GM12878 (cell line): ENCODE results near the gene ADGRG1. TPM values are rescaled to one million over a fixed set of nuclear protein-coding genes. Genes with fewer than 3 reads are reported as not detected.

Experiments used
- ATAC-seq: fragments of 200-7000 bp; cut with Tn5 transposase; 3 replicates; pipeline ENCODE4 v1.9.1; 2020; ENCODE audit warnings: mild to moderate bottlenecking, moderate library complexity
- BruUV-seq: library from RNA; stranded (reverse); fragments of 400-500 nt; replicated peaks from 2 replicates; lab custom pipeline; 2021; lab: Mats Ljungman, UMichigan
- CTCF ChIA-PET: fragments of 300-600 bp; sonication (Branson Sonifier 250); formaldehyde crosslinking; extraction: SDS; loops from one replicate; lab custom pipeline; 2021; ENCODE audit warnings: inconsistent platforms; lab: Yijun Ruan, JAX
- POLR2A ChIA-PET: fragments of 350-600 bp; formaldehyde crosslinking; extraction: SDS; loops from one replicate; lab custom pipeline; 2021; ENCODE audit warnings: inconsistent platforms; lab: Charles Lee
- RAD21 ChIA-PET: fragments of 300-600 bp; sonication (Branson Sonifier 250); formaldehyde crosslinking; loops from one replicate; lab custom pipeline; 2023; ENCODE audit warnings: antibody characterized with exemption; ENCODE audit not compliant: unreplicated experiment; lab: Charles Lee
- SMC1A ChIA-PET: fragments of 300-600 bp; sonication (Branson Sonifier 250); formaldehyde crosslinking; loops from one replicate; lab custom pipeline; 2023; ENCODE audit not compliant: unreplicated experiment, uncharacterized antibody; lab: Charles Lee
- DNase-seq: peaks from one replicate; pipeline ENCODE4 v3.0.0-alpha.2; 2011; ENCODE audit warnings: low read depth, low spot score
- FAIRE-seq: peaks from 3 replicates; lab custom pipeline; 2011; peaks lifted over from hg19 to GRCh38; lab: Jason Lieb, UNC
- H2AFZ ChIP-seq: 2 replicates; pipeline ENCODE4 v1.6.0; 2011; ENCODE audit warnings: low read depth, low read length, control low read depth; ENCODE audit not compliant: control insufficient read depth
- H3K27ac ChIP-seq: 2 replicates; pipeline ENCODE4 v1.5.1; 2011; ENCODE audit warnings: control low read depth; ENCODE audit not compliant: control insufficient read depth, insufficient read depth
- H3K27me3 ChIP-seq, 2 experiments: replicated peaks in 1 of 2; 2 replicates each; pipeline versions ENCODE4 v1.6.0 to v1.6.1; 2011; ENCODE audit warnings: low read length in 1 of 2; ENCODE audit not compliant: control insufficient read depth in 2 of 2, insufficient read depth in 2 of 2
- H3K36me3 ChIP-seq, 2 experiments: 2 replicates each; pipeline ENCODE4 v1.5.1; 2011; ENCODE audit warnings: low read length in 1 of 2; ENCODE audit not compliant: control insufficient read depth in 2 of 2, insufficient read depth in 2 of 2
- H3K4me1 ChIP-seq: 2 replicates; pipeline ENCODE4 v1.6.1; 2011; ENCODE audit warnings: mild to moderate bottlenecking, low read length, moderate library complexity, mixed read lengths; ENCODE audit not compliant: control insufficient read depth, insufficient read depth
- H3K4me2 ChIP-seq: 2 replicates; pipeline ENCODE4 v1.6.0; 2011; ENCODE audit warnings: control low read depth; ENCODE audit not compliant: control insufficient read depth, insufficient read depth
- H3K4me3 ChIP-seq: fragments of 200-600 bp; sonication (generic); 2 replicates; pipeline ENCODE4 v1.5.1; 2016
- H3K79me2 ChIP-seq: 2 replicates; pipeline ENCODE4 v1.6.0; 2011; ENCODE audit warnings: low read length; ENCODE audit not compliant: control insufficient read depth, insufficient read depth
- H3K9ac ChIP-seq: 2 replicates; pipeline ENCODE4 v1.8.0; 2011; ENCODE audit warnings: low read length, control low read depth, mixed read lengths; ENCODE audit not compliant: control insufficient read depth, insufficient read depth
- H3K9me3 ChIP-seq: replicated peaks from 3 replicates; pipeline ENCODE4 v1.5.1; 2011; ENCODE audit warnings: mild to moderate bottlenecking, low read length; ENCODE audit not compliant: control insufficient read depth, insufficient read depth
- H4K20me1 ChIP-seq: 2 replicates; pipeline ENCODE4 v1.6.0; 2011; ENCODE audit not compliant: control insufficient read depth, insufficient read depth
- CBX5 ChIP-seq: sonication (generic); IDR thresholded peaks from 2 replicates; pipeline ENCODE4 v1.6.1; 2016; ENCODE audit warnings: low read depth, moderate library complexity, mild to moderate bottlenecking, inconsistent platforms
- CHD1 ChIP-seq: IDR thresholded peaks from 2 replicates; pipeline ENCODE4 v1.6.1; 2012; ENCODE audit warnings: low read depth, low read length, improper control_type of control experiment
- GABPA ChIP-seq: IDR thresholded peaks from 2 replicates; pipeline ENCODE4 v1.6.1; 2014; ENCODE audit warnings: antibody characterized with exemption, low read depth, mild to moderate bottlenecking, inconsistent platforms
- HCFC1 ChIP-seq: fragments of 150-350 bp; IDR thresholded peaks from 2 replicates; pipeline ENCODE4 v1.6.1; 2014; ENCODE audit warnings: low read length
- IRF5 ChIP-seq: fragments of 450-650 bp; IDR thresholded peaks from 2 replicates; pipeline ENCODE4 v1.6.1; 2017; ENCODE audit warnings: borderline replicate concordance
- LARP7 ChIP-seq: fragments of 450-650 bp; IDR thresholded peaks from 2 replicates; pipeline ENCODE4 v1.6.1; 2017; ENCODE audit warnings: mild to moderate bottlenecking
- MTA3 ChIP-seq: IDR thresholded peaks from 2 replicates; pipeline ENCODE4 v1.6.1; 2012; ENCODE audit warnings: low read length, inconsistent platforms, borderline replicate concordance
- NFXL1 ChIP-seq: fragments of 450-650 bp; IDR thresholded peaks from 2 replicates; pipeline ENCODE4 v1.6.1; 2017; ENCODE audit warnings: antibody characterized with exemption, mild to moderate bottlenecking, borderline replicate concordance
- NR2C2 ChIP-seq: IDR thresholded peaks from 2 replicates; pipeline ENCODE4 v1.6.1; 2011; ENCODE audit warnings: borderline replicate concordance, low read depth; ENCODE audit not compliant: control insufficient read depth, insufficient read length
- NRF1 ChIP-seq: conservative IDR thresholded peaks from 2 replicates; pipeline ENCODE4 v1.6.1; 2011; ENCODE audit warnings: mild to moderate bottlenecking, low read depth, low read length, improper control_type of control experiment
- RAD21 ChIP-seq: IDR thresholded peaks from 2 replicates; pipeline ENCODE4 v1.6.1; 2011; ENCODE audit warnings: mild to moderate bottlenecking, low read depth, low read length, moderate library complexity; ENCODE audit not compliant: insufficient read depth
- RELA ChIP-seq: fragments of 450-650 bp; IDR thresholded peaks from 2 replicates; pipeline ENCODE4 v1.8.0; 2014; ENCODE audit warnings: borderline replicate concordance; ENCODE audit not compliant: partially characterized antibody
- SIN3A ChIP-seq: IDR thresholded peaks from 2 replicates; pipeline ENCODE4 v1.6.1; 2012; ENCODE audit warnings: low read depth, low read length, improper control_type of control experiment
- SMAD5 ChIP-seq: IDR thresholded peaks from 2 replicates; pipeline ENCODE4 v1.6.1; 2016; ENCODE audit warnings: antibody characterized with exemption, low read depth
- STAT3 ChIP-seq: IDR thresholded peaks from 2 replicates; pipeline ENCODE4 v1.6.1; 2011; ENCODE audit warnings: low read depth, low read length, improper control_type of control experiment
- SUPT20H ChIP-seq: IDR thresholded peaks from 2 replicates; pipeline ENCODE4 v1.6.1; 2011; ENCODE audit warnings: low read depth, mild to moderate bottlenecking, low read length, moderate library complexity, borderline replicate concordance; ENCODE audit not compliant: control insufficient read depth
- TCF7 ChIP-seq: IDR thresholded peaks from 2 replicates; pipeline ENCODE4 v1.6.1; 2014; ENCODE audit warnings: antibody characterized with exemption, borderline replicate concordance
- WGBS: methylation state at CpG from one replicate; pipeline ENCODE4 v1.1.6; 2016; ENCODE audit warnings: low lambda C conversion rate; ENCODE audit not compliant: insufficient replicate concordance, insufficient coverage; ENCODE audit errors: missing lambda C conversion rate; 5-methylcytosine and 5-hydroxymethylcytosine counted together
- in situ Hi-C: fragments of 300-500 bp; cut with MboI; formaldehyde crosslinking; loops from 9 replicates; pipeline ENCODE4 v1.14.3; 2018; ENCODE audit warnings: mixed read lengths
- intact Hi-C: fragments of 100-400 bp; cut with micrococcal nuclease; formaldehyde crosslinking; loops from one replicate; pipeline ENCODE4 v1.14.2; 2022; ENCODE audit not compliant: unreplicated experiment
- polyA plus RNA-seq, 11 experiments: library from polyadenylated mRNA; depleted of rRNA in 4 of 11; unstranded in 6 of 11; stranded (reverse) in 5 of 11; fragments of >200 nt; fragmentation: Nextera tagmentation in 4 of 11; fragmentation: Illumina TruSeq in 1 of 11; extraction: Ambion mirVana in 4 of 11; extraction: Trizol in 1 of 11; gene quantifications; 1 replicate in 1 of 11; 2 replicates in 10 of 11; pipeline versions ENCODE4 v1.2.1 to v1.2.3, GENCODE V29; 2011 to 2016; ENCODE audit warnings: inconsistent platforms in 2 of 11, missing spikeins in 2 of 11, low read depth in 1 of 11
- total RNA-seq, 4 experiments: library from RNA; depleted of rRNA in 3 of 4; stranded (reverse); fragments of >200 nt in 3 of 4; fragmentation: Illumina TruSeq in 1 of 4; extraction: Trizol in 1 of 4; gene quantifications; 2 replicates each; pipeline versions ENCODE4 v1.2.1 to v1.2.3, GENCODE V29; 2013 to 2021

Gene ADGRG1
- total and polyA plus RNA-seq, 10 of the 15 experiments (the other 5 are each of a cell fraction or from before 2014, with no cell fraction given), result 0.07 to 2.0 (median 0.75) TPM

- no peaks in the 10 kb centered on the region for H3K27me3 ChIP-seq
- TF ChIP-seq TCF7 (no peak), GABPA (no peak), CBX5 (no peak), RAD21 (no peak), CHD1 (no peak), NR2C2 (no peak), IRF5 (no peak), MTA3 (no peak), SMAD5 (no peak), SUPT20H (no peak), NFXL1 (no peak), STAT3 (no peak), RELA (no peak), HCFC1 (no peak), NRF1 (no peak), LARP7 (no peak), SIN3A (no peak)
- no peaks in the 10 kb centered on the region for H3K36me3 ChIP-seq
- H4K20me1 ChIP-seq, result no peaks in the 10 kb centered on the region
- FAIRE-seq (no peak), DNase-seq (no peak), ATAC-seq (no peak)
- no peaks in the 10 kb centered on the region for H3K9me3 ChIP-seq
- no peaks in the 10 kb centered on the region for H3K79me2 ChIP-seq
- H3K4me3 ChIP-seq, result no peak overlapping the region
- H3K4me2 ChIP-seq, result no peak overlapping the region
- in situ Hi-C loops, result no loop called here
- H2AFZ ChIP-seq, result no peak overlapping the region
- H3K4me1 ChIP-seq, result peaks cover 6% of the 10 kb centered on the region
- POLR2A ChIA-PET, result no interaction called here
- 75% methylated on average over 7 of the region's 7 CpGs for WGBS
- intact Hi-C loops, result no loop called here
- BruUV-seq, result no TSS peak
- SMC1A ChIA-PET, result interaction anchor here (1.0 kb wide), 1 partner anchor 32 kb away, joined by 4 read pairs; no protein-coding TSS in a partner anchor
- H3K27ac ChIP-seq, result no peak overlapping the region
- CTCF ChIA-PET, result interaction anchor here (1.1 to 1.8 kb wide), 3 partner anchors 25 to 32 kb away, joined by 3 to 5 read pairs (median 4); no protein-coding TSS in a partner anchor
- RAD21 ChIA-PET, result interaction anchor here (1.3 kb wide), 1 partner anchor 32 kb away, joined by 5 read pairs; no protein-coding TSS in a partner anchor
- no peak overlapping the region for H3K9ac ChIP-seq
These were observed 12.2 kb upstream of the ADGRG1 start for GRCh38 chr16:57616241-57616640.
